WERI-Rb-1 (cell line): Measurements from ENCODE around the gene EDAR.

ENCODE experiments used
- DNase-seq: peaks from one replicate; pipeline ENCODE4 v3.0.0-alpha.2; 2020
- H3K27ac ChIP-seq: fragments of 250-450 bp; sonication (Bioruptor Pico); 2 replicates; pipeline ENCODE4 v1.5.1; 2020; ENCODE audit warnings: mild to moderate bottlenecking, moderate library complexity
- H3K27me3 ChIP-seq: fragments of 250-450 bp; sonication (Bioruptor Pico); 2 replicates; pipeline ENCODE4 v1.5.1; 2021; ENCODE audit warnings: mild to moderate bottlenecking, low read depth, moderate library complexity; ENCODE audit not compliant: insufficient read depth, severe bottlenecking
- H3K36me3 ChIP-seq: fragments of 250-450 bp; sonication (Bioruptor Pico); 2 replicates; pipeline ENCODE4 v1.5.1; 2020; ENCODE audit warnings: mild to moderate bottlenecking, moderate library complexity
- H3K4me3 ChIP-seq: 2 replicates; pipeline ENCODE4 v1.5.1; 2011; ENCODE audit warnings: low read depth, mild to moderate bottlenecking, control low read depth, low read length
- H3K9me3 ChIP-seq: fragments of 250-450 bp; sonication (Bioruptor Pico); 2 replicates; pipeline ENCODE4 v1.5.1; 2021; ENCODE audit warnings: mild to moderate bottlenecking, moderate library complexity; ENCODE audit not compliant: severe bottlenecking
- TF ChIP-seq, protein P1 (sequence below): IDR thresholded peaks from 2 replicates; pipeline ENCODE4 v1.5.1; 2011; ENCODE audit warnings: low read depth, mild to moderate bottlenecking, control low read depth, inconsistent platforms, low read length

The EDAR gene

DNA sequence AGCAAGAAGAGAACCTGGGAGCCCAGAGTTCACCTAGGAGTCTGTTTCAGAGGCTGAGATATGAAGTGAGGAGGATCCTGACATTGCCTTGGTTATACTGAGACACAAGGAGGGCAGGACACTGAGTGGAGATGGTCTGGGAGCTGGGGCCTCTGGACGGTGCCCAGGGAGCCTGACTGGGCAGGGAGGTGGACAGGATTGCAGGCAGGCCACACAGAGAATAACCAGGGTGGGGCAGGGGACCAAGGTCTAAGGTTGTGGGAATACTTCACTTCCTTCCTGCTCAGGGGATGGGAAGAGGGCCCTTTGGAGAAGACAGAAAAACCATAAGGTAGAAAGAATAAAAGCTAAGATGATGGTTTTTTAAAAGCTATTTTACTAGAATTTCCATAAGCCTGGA is 18.7 kb downstream of the EDAR start:
- Histone ChIP-seq H3K9me3 (no peaks in the 10 kb centered on the region), H3K36me3 (no peaks in the 10 kb centered on the region), H3K27ac (no peak overlapping the region), H3K4me3 (no peak overlapping the region), H3K27me3 (no peaks in the 10 kb centered on the region)
- no peak for DNase-seq
- TF ChIP-seq, protein P1, sequence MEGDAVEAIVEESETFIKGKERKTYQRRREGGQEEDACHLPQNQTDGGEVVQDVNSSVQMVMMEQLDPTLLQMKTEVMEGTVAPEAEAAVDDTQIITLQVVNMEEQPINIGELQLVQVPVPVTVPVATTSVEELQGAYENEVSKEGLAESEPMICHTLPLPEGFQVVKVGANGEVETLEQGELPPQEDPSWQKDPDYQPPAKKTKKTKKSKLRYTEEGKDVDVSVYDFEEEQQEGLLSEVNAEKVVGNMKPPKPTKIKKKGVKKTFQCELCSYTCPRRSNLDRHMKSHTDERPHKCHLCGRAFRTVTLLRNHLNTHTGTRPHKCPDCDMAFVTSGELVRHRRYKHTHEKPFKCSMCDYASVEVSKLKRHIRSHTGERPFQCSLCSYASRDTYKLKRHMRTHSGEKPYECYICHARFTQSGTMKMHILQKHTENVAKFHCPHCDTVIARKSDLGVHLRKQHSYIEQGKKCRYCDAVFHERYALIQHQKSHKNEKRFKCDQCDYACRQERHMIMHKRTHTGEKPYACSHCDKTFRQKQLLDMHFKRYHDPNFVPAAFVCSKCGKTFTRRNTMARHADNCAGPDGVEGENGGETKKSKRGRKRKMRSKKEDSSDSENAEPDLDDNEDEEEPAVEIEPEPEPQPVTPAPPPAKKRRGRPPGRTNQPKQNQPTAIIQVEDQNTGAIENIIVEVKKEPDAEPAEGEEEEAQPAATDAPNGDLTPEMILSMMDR, result no peak

DNA sequence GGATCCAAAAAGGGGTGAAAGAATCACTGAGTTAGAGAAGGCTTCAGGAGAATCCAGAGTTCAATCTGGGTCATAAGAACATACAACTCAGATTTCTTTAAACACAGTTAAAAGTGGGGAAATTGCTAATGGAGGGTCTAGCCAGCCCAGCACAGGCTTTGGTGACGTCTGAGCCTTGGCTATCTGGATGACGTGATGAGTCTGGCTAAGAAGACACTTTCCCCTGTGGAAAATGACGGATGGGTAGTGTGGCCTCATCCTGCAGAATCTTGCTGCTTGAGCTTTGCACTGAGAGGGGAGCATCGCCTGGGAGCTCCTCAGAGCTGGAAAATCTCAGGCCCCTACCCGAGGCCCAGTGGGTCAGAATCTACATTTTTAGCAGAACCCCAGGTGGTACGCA is 19.2 kb downstream of the EDAR start:
- Histone ChIP-seq H3K27ac (no peak overlapping the region), H3K36me3 (no peaks in the 10 kb centered on the region), H3K9me3 (no peaks in the 10 kb centered on the region), H3K4me3 (no peak overlapping the region), H3K27me3 (no peaks in the 10 kb centered on the region)
- no peak for DNase-seq
- TF ChIP-seq, protein P1, result no peak

DNA sequence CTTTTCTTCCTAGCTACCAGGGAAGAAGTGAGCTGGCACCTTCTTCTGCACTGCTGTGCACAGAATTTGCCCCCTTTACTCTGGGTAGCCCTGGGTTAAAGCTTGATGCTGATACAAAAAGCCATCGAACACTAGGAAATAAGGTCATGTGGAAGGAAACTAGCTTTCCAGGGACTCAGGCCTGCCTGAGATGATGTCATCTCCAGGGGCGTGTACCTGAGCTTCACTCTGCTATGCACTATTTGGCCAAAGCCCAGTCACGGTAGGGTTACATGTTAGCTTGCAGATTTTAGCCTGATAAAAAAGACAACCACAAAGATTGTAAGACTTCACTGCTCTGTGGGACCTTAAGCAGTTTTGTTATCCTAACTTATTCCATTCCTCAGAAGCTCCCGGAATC is 20.4 kb downstream of the EDAR start:
- no peaks in the 10 kb centered on the region for H3K27me3 ChIP-seq
- no peak overlapping the region for H3K4me3 ChIP-seq
- no peaks in the 10 kb centered on the region for H3K36me3 ChIP-seq
- H3K27ac ChIP-seq, result peak overlapping the region; percentile 75; the same call in 1 of the 2 replicates
- H3K9me3 ChIP-seq, result no peaks in the 10 kb centered on the region
- DNase-seq, result no peak
- TF ChIP-seq, protein P1, result no peak

DNA sequence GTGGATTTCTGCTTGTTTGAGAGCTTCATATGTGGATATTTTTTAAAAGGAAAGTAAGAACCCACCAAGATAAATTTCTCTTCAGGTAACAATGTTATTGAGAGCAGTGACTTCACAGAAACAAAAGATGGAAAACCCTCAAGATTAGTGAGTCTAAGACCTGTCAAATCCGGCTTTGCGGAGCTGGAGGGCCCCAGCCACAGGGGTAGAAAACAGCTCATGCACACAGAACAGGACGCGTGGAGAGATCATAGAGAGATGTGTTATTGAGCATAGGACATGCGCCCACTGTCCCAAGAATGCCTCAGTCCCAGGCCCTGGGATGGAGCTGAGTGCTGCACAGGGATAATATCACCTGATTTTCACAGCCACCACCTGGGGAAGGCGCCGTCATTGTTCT is 21.3 kb downstream of the EDAR start:
- Histone ChIP-seq H3K4me3 (no peak overlapping the region), H3K9me3 (no peaks in the 10 kb centered on the region), H3K36me3 (no peaks in the 10 kb centered on the region), H3K27me3 (no peaks in the 10 kb centered on the region), H3K27ac (peak overlapping the region; percentile 75)
- TF ChIP-seq, protein P1, result no peak
- DNase-seq, result peak; percentile 74

DNA sequence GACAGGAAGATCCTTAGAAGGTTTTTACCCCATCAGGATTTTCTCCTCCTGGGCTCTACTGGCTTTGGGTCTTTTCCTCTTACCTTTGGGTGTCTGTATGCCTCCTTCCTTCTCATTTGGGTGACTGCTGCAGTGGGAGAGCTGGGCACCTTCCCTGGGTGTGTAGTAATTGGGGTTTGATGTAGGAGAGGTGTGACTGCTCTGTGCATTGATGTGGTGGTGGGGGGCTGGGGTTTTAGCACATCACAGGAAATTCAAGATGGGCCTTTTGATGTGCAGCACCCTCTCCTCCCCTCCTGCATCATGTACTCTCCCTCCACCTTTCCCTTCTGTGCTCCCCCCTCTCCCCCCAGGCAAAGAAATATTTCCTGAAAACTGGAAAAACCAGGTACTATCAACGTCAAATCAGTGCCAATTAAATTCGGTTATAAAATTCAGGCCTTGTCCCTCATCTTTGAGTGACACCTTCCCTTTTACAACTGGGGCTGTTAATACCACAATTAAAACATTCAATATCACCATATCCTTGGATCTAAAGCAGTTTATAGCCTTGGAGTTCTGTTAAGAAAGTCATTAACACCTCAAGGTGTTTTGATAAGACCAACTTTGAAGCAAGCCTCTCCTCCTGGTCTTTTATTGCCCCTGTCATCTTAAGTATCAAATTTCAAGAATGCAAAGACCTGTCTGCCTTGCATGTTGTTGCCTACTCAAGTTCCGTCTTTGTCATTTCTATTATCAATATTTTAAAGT is 23.3 kb downstream of the EDAR start:
- Histone ChIP-seq H3K36me3 (no peaks in the 10 kb centered on the region), H3K27me3 (no peaks in the 10 kb centered on the region), H3K9me3 (no peaks in the 10 kb centered on the region), H3K27ac (no peak overlapping the region), H3K4me3 (no peak overlapping the region)
- TF ChIP-seq, protein P1, result no peak
- DNase-seq, result no peak

DNA sequence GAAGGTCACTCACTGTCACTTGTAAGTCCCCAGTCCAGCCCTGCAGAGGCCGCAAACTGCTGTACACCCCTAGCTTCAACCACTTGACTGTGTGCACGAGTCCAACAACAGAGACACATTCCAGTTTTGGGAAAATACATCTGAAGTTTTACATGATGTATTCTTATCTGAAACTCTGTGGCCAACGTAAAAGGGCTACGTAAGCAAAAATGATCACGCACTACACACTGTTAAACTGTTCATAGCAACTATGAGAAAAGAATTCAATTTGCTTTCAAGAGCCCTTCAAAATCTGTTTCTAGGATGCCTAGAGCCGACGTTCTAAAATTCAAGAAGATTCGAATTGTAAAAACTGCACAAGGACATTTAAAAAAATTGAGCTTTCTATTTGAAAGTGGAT is 26.0 kb downstream of the EDAR start:
- DNase-seq, result no peak
- TF ChIP-seq, protein P1, result no peak
- no peak overlapping the region for H3K4me3 ChIP-seq
- no peaks in the 10 kb centered on the region for H3K36me3 ChIP-seq
- H3K9me3 ChIP-seq, result no peaks in the 10 kb centered on the region
- no peak overlapping the region for H3K27ac ChIP-seq
- no peaks in the 10 kb centered on the region for H3K27me3 ChIP-seq
